Thoracic aorta (tissue), 2 donors: Measurements from ENCODE around the gene PLAA. TPM values are rescaled to one million over a fixed set of nuclear protein-coding genes. Genes with fewer than 3 reads are reported as not detected.

Experiments
- ATAC-seq: fragments of 150-250 bp; one replicate; pipeline ENCODE4 v1.8.0; 2017; ENCODE audit warnings: low read depth; ENCODE audit not compliant: insufficient number of reproducible peaks, low FRiP score
- DNase-seq: peaks from one replicate; pipeline ENCODE4 v3.0.0-alpha.2; 2020; ENCODE audit warnings: low spot score
- H3K27ac ChIP-seq, 2 donors: fragments of 200-600 bp; sonication (generic); 1 replicate in 1 of 2; 2 replicates in 1 of 2; pipeline ENCODE4 v1.5.1; 2016; ENCODE audit warnings: mild to moderate bottlenecking in 2 of 2, moderate library complexity in 2 of 2
- H3K27me3 ChIP-seq: fragments of 200-600 bp; sonication (generic); replicated peaks from 2 replicates; pipeline ENCODE4 v1.6.0; 2016; ENCODE audit warnings: mild to moderate bottlenecking; ENCODE audit not compliant: insufficient read depth
- H3K36me3 ChIP-seq: fragments of 200-600 bp; sonication (generic); one replicate; pipeline ENCODE4 v1.5.1; 2016
- H3K4me1 ChIP-seq, 2 donors: fragments of 200-600 bp; sonication (generic); 1 replicate in 1 of 2; 2 replicates in 1 of 2; pipeline versions ENCODE4 v1.5.1 to v1.6.0; 2016; ENCODE audit warnings: low read depth in 2 of 2, mild to moderate bottlenecking in 1 of 2; ENCODE audit not compliant: control insufficient read depth in 1 of 2
- H3K4me3 ChIP-seq: fragments of 200-600 bp; sonication (generic); 2 replicates; pipeline ENCODE4 v1.5.1; 2016; ENCODE audit warnings: mild to moderate bottlenecking
- H3K9me3 ChIP-seq: fragments of 200-600 bp; sonication (generic); 2 replicates; pipeline ENCODE4 v1.5.1; 2016
- total RNA-seq, 2 donors: library from RNA; depleted of rRNA; stranded (reverse); fragments of >200 nt; gene quantifications; one replicate each; pipeline versions ENCODE4 v1.1.0 to v1.2.3, GENCODE V29; 2016
- TF ChIP-seq, protein P1 (sequence below): fragments of 200-600 bp; sonication (generic); IDR thresholded peaks from one replicate; pipeline ENCODE4 v1.5.1; 2019; ENCODE audit warnings: antibody characterized with exemption

Gene PLAA
- total RNA-seq, 2 donors from 2014 or later, result 33.2 to 34.1 TPM

DNA sequence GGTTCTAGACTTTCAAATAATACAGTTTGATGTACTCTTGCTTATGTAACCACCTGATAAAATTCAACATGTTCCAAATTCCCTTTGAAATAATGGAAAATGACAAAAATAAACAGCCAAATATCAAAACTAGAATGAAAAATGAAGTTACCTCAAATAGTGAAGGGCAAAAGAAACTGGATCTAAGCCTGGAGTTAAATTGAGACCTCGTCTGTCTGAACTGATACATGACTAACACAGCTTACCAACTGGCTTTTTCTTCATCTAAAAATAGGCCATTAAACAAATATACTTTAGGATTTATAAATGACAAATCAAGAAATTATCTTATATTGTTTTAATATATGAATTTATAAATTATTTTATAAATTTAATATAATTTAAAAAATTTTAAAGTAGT, 42.4 kb downstream of the PLAA start:
- Histone ChIP-seq H3K27ac (no peak overlapping the region), H3K4me1 (no peaks in the 10 kb centered on the region), H3K4me3 (no peak overlapping the region), H3K9me3 (no peaks in the 10 kb centered on the region), H3K27me3 (no peaks in the 10 kb centered on the region), H3K36me3 (peaks cover 12% of the 10 kb centered on the region)
- DNase-seq (no peak), ATAC-seq (no peak)
- TF ChIP-seq, protein P1, sequence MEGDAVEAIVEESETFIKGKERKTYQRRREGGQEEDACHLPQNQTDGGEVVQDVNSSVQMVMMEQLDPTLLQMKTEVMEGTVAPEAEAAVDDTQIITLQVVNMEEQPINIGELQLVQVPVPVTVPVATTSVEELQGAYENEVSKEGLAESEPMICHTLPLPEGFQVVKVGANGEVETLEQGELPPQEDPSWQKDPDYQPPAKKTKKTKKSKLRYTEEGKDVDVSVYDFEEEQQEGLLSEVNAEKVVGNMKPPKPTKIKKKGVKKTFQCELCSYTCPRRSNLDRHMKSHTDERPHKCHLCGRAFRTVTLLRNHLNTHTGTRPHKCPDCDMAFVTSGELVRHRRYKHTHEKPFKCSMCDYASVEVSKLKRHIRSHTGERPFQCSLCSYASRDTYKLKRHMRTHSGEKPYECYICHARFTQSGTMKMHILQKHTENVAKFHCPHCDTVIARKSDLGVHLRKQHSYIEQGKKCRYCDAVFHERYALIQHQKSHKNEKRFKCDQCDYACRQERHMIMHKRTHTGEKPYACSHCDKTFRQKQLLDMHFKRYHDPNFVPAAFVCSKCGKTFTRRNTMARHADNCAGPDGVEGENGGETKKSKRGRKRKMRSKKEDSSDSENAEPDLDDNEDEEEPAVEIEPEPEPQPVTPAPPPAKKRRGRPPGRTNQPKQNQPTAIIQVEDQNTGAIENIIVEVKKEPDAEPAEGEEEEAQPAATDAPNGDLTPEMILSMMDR, result no peak

DNA sequence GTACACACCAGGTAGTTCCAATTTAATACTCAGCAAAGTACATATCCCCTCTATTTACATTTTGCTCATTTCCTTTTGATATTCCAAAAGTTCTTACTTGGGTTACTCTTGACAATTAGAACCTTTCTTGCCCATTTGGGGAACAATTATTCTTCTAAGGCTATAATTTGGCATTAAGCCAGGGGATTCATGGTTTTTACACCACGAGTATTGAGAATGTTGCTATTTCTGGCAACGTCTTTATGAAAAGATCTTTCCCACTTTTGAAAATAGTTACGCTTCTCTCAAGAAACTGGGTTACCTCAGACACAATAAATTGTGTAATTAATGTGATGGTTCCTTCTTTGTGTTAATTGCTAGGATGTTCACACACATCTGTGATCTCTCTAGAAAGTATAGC, 43.0 kb downstream of the PLAA start:
- peaks cover 9% of the 10 kb centered on the region for H3K36me3 ChIP-seq
- TF ChIP-seq, protein P1, result no peak
- DNase-seq, result no peak
- no peaks in the 10 kb centered on the region for H3K27me3 ChIP-seq
- H3K27ac ChIP-seq, result no peak overlapping the region
- no peak overlapping the region for H3K4me3 ChIP-seq
- no peaks in the 10 kb centered on the region for H3K4me1 ChIP-seq
- H3K9me3 ChIP-seq, result no peaks in the 10 kb centered on the region
- ATAC-seq, result no peak

DNA sequence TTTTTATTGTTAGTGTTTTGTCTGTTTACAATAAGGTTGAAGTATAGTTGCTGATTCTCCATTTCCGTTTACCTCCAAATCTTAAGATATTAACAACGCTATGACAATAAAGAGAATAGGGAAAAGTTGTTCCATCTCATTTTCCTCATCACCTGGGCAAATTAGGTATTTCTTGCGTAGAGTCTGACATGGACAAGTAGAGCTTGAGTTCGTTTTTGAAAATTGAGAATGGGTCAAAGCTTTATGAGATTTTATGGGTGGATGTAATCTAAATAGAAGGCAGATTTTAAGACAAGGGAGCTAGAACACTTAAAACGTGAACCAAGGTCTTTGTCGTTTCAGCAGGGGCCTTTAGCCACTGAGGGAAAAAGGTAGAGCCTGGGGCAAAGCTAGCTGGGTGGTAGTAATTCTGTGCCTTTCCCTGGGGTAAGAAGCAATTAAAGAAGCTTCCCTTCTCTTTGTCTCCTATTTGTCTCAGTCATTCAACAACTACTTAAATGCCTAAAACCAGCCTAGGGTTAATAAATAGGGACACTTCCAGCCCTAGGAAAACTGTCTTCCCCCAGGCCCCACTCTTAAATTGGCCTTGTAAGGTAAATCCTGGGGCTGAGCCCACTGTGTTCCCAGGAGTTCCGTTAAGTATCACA, 53.9 kb downstream of the PLAA start:
- Histone ChIP-seq H3K27me3 (no peaks in the 10 kb centered on the region), H3K9me3 (no peaks in the 10 kb centered on the region), H3K4me1 (peaks cover 16 to 22% of the 10 kb centered on the region in 2 donors), H3K27ac (peak overlapping the region; percentile 93 to 98), H3K4me3 (peak overlapping the region; percentile 93), H3K36me3 (no peaks in the 10 kb centered on the region)
- TF ChIP-seq, protein P1, result no peak
- DNase-seq (no peak), ATAC-seq (no peak)

DNA sequence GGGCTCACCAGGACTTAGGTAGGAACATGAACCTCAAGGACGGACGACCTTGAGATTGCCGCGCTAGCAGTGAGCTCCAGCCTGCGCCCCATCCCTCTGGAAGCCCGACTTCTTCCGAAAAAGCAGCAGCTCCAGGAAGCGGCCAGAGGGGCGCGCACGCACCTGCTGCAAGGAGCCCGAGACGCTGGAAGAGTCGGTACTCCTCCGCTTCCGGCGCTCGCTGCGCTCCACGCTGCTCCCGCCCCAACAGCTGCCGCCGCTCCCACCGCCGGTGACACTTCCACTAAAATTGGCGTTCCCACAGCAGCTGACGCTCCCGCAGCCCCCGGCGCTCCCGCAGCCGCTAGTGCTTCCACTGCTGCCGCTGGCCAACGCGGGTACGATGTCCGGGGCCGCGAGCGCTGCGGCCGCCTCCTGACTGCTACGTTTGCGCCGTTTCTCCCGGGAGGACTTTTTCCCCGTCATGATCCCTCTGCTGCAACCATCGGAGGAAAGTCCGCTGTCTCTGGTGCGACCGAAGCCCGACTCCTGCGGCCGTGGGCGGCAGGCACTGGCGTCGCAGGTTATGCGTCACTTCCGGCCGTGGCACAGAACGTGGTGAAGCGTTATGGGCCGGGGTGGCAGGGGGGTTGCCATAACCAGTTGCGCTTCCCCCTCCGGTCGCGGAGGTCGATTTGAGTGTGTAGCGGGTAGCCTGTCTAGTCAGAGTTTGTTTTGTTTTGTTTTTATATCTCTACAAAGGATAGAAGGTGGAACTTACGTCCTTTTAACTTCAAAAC, 54.6 kb downstream of the PLAA start, which contains the start of gene CAAP1:
TSS of gene CAAP1 (minus strand) at position 552 of the 779 bp plus-strand sequence. CDS start at position 465, 87 bp downstream.
- Histone ChIP-seq H3K27me3 (no peaks in the 10 kb centered on the region), H3K4me3 (peak within 1 kb of the TSS; percentile 93), H3K27ac (peak within 1 kb of the TSS; percentile 93 to 98), H3K36me3 (no peaks in the 10 kb centered on the region), H3K9me3 (no peaks in the 10 kb centered on the region), H3K4me1 (peaks cover 16 to 22% of the 10 kb centered on the region in 2 donors)
- TF ChIP-seq, protein P1, result peak; percentile 47
- ATAC-seq (peak; percentile 80), DNase-seq (peak; percentile 78)

DNA sequence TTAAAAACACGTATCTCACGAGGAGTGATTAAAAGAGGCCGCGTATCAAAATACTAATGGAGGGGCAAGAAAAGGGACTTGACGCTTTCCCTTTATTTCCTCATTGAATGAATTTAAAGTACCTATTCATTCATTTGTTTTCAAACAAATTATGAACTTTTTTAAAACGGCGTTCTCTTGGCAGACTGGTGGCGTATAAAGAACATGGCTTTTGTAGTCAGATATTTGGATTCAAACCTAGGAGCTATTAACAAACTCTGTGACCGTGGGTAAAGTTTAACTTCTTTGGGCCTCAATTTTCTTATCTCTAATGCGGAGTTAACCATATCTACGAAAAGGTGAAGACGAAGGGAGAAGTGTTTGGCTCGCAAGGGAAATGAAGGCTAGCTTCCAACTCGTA, 55.3 kb downstream of the PLAA start:
- Histone ChIP-seq H3K4me3 (peak overlapping the region; percentile 93), H3K4me1 (peaks cover 16 to 22% of the 10 kb centered on the region in 2 donors), H3K9me3 (no peaks in the 10 kb centered on the region), H3K27ac (peak overlapping the region; percentile 93 to 98), H3K36me3 (no peaks in the 10 kb centered on the region), H3K27me3 (no peaks in the 10 kb centered on the region)
- no peak for DNase-seq
- TF ChIP-seq, protein P1, result no peak
- ATAC-seq, result peak; percentile 30
